Measurements from ENCODE around the gene RTKN. TPM values are rescaled to one million over a fixed set of nuclear protein-coding genes. Genes with fewer than 3 reads are reported as not detected.

The RTKN gene
- total and polyA plus RNA-seq, 2 of the 13 experiments (the other 11 are each of a cell fraction or from before 2014, with no cell fraction given) = 159 to 166 TPM

- TF ChIP-seq, protein P1, sequence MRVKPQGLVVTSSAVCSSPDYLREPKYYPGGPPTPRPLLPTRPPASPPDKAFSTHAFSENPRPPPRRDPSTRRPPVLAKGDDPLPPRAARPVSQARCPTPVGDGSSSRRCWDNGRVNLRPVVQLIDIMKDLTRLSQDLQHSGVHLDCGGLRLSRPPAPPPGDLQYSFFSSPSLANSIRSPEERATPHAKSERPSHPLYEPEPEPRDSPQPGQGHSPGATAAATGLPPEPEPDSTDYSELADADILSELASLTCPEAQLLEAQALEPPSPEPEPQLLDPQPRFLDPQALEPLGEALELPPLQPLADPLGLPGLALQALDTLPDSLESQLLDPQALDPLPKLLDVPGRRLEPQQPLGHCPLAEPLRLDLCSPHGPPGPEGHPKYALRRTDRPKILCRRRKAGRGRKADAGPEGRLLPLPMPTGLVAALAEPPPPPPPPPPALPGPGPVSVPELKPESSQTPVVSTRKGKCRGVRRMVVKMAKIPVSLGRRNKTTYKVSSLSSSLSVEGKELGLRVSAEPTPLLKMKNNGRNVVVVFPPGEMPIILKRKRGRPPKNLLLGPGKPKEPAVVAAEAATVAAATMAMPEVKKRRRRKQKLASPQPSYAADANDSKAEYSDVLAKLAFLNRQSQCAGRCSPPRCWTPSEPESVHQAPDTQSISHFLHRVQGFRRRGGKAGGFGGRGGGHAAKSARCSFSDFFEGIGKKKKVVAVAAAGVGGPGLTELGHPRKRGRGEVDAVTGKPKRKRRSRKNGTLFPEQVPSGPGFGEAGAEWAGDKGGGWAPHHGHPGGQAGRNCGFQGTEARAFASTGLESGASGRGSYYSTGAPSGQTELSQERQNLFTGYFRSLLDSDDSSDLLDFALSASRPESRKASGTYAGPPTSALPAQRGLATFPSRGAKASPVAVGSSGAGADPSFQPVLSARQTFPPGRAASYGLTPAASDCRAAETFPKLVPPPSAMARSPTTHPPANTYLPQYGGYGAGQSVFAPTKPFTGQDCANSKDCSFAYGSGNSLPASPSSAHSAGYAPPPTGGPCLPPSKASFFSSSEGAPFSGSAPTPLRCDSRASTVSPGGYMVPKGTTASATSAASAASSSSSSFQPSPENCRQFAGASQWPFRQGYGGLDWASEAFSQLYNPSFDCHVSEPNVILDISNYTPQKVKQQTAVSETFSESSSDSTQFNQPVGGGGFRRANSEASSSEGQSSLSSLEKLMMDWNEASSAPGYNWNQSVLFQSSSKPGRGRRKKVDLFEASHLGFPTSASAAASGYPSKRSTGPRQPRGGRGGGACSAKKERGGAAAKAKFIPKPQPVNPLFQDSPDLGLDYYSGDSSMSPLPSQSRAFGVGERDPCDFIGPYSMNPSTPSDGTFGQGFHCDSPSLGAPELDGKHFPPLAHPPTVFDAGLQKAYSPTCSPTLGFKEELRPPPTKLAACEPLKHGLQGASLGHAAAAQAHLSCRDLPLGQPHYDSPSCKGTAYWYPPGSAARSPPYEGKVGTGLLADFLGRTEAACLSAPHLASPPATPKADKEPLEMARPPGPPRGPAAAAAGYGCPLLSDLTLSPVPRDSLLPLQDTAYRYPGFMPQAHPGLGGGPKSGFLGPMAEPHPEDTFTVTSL (CRISPR knock-in tag; IDR thresholded peaks at IDR 0.05; ENCODE audit: borderline replicate concordance) = no peak; the same call in 1 of the 2 replicates
- peak; percentile 76; the same call in 1 of the 2 replicates for TF ChIP-seq ZFP90 (CRISPR knock-in tag; IDR thresholded peaks at IDR 0.05; ENCODE audit: borderline replicate concordance)
- peak; percentile 93; the same call in 1 of the 2 replicates for TF ChIP-seq KAT7 (CRISPR knock-in tag; IDR thresholded peaks at IDR 0.05; ENCODE audit: borderline replicate concordance)
- TF ChIP-seq, protein P2, sequence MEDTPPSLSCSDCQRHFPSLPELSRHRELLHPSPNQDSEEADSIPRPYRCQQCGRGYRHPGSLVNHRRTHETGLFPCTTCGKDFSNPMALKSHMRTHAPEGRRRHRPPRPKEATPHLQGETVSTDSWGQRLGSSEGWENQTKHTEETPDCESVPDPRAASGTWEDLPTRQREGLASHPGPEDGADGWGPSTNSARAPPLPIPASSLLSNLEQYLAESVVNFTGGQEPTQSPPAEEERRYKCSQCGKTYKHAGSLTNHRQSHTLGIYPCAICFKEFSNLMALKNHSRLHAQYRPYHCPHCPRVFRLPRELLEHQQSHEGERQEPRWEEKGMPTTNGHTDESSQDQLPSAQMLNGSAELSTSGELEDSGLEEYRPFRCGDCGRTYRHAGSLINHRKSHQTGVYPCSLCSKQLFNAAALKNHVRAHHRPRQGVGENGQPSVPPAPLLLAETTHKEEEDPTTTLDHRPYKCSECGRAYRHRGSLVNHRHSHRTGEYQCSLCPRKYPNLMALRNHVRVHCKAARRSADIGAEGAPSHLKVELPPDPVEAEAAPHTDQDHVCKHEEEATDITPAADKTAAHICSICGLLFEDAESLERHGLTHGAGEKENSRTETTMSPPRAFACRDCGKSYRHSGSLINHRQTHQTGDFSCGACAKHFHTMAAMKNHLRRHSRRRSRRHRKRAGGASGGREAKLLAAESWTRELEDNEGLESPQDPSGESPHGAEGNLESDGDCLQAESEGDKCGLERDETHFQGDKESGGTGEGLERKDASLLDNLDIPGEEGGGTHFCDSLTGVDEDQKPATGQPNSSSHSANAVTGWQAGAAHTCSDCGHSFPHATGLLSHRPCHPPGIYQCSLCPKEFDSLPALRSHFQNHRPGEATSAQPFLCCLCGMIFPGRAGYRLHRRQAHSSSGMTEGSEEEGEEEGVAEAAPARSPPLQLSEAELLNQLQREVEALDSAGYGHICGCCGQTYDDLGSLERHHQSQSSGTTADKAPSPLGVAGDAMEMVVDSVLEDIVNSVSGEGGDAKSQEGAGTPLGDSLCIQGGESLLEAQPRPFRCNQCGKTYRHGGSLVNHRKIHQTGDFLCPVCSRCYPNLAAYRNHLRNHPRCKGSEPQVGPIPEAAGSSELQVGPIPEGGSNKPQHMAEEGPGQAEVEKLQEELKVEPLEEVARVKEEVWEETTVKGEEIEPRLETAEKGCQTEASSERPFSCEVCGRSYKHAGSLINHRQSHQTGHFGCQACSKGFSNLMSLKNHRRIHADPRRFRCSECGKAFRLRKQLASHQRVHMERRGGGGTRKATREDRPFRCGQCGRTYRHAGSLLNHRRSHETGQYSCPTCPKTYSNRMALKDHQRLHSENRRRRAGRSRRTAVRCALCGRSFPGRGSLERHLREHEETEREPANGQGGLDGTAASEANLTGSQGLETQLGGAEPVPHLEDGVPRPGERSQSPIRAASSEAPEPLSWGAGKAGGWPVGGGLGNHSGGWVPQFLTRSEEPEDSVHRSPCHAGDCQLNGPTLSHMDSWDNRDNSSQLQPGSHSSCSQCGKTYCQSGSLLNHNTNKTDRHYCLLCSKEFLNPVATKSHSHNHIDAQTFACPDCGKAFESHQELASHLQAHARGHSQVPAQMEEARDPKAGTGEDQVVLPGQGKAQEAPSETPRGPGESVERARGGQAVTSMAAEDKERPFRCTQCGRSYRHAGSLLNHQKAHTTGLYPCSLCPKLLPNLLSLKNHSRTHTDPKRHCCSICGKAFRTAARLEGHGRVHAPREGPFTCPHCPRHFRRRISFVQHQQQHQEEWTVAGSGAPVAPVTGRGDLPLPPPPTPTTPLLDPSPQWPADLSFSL (CRISPR knock-in tag; IDR thresholded peaks at IDR 0.05) = no peak
- TF ChIP-seq, protein P3, sequence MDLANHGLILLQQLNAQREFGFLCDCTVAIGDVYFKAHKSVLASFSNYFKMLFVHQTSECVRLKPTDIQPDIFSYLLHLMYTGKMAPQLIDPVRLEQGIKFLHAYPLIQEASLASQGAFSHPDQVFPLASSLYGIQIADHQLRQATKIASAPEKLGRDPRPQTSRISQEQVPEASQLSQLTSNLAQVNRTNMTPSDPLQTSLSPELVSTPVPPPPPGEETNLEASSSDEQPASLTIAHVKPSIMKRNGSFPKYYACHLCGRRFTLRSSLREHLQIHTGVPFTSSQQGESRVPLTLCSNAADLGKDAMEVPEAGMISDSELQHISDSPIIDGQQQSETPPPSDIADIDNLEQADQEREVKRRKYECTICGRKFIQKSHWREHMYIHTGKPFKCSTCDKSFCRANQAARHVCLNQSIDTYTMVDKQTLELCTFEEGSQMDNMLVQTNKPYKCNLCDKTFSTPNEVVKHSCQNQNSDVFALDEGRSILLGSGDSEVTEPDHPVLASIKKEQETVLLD (CRISPR knock-in tag; IDR thresholded peaks at IDR 0.05; ENCODE audit: low read depth) = peak; percentile 81
- TF ChIP-seq ZNF343 (CRISPR knock-in tag; IDR thresholded peaks at IDR 0.05) = no peak; the same call in 1 of the 2 replicates
- no peak for TF ChIP-seq RBM39 (IDR thresholded peaks at IDR 0.05; ENCODE audit: low read depth, low read length, poor library complexity, severe bottlenecking)
- no peak; the same call in 1 of the 2 replicates for TF ChIP-seq ZBTB38 (CRISPR knock-in tag; IDR thresholded peaks at IDR 0.05)
- TF ChIP-seq ATRX (CRISPR knock-in tag; IDR thresholded peaks at IDR 0.05; ENCODE audit: borderline replicate concordance) = 0 out of 2 replicates have a peak, but pooled peaks have one; percentile 31
- no peak for TF ChIP-seq GFI1 (CRISPR knock-in tag; IDR thresholded peaks at IDR 0.05; ENCODE audit: borderline replicate concordance)
- TF ChIP-seq ZNF83 (CRISPR knock-in tag; IDR thresholded peaks at IDR 0.05; ENCODE audit: borderline replicate concordance) = no peak; the same call in 1 of the 2 replicates
- peak; percentile 90 for TF ChIP-seq TAF1 (CRISPR knock-in tag; IDR thresholded peaks at IDR 0.05)
- no peak for TF ChIP-seq ZNF235 (CRISPR knock-in tag; IDR thresholded peaks at IDR 0.05; ENCODE audit: borderline replicate concordance)
- peak; percentile 98 for TF ChIP-seq TARDBP (CRISPR knock-in tag; IDR thresholded peaks at IDR 0.05)
These were observed 41.3 kb upstream of the RTKN start, which contains the start of the genes CCDC142 and TTC31 (continued) for GRCh38 chr2:74482801-74483674.
